ENCODE data around the gene MSGN1.

MSGN1 gene

GRCh38 chr2:17800693-17801458 is 15.4 kb upstream of the MSGN1 start:
- no peaks in the 10 kb centered on the region for H4K20me1 ChIP-seq (ENCODE audit: low read depth, low read length)
- H3K36me3 ChIP-seq (ENCODE audit: low read length) = no peaks in the 10 kb centered on the region
- H3K4me3 ChIP-seq (ENCODE audit: insufficient read depth, low read length, poor library complexity, severe bottlenecking) = no peak overlapping the region
- no peak overlapping the region for H2AFZ ChIP-seq (ENCODE audit: low read depth, low read length, severe bottlenecking)
- H3K9ac ChIP-seq (ENCODE audit: low read length) = no peak overlapping the region
- TF ChIP-seq EZH2phosphoT487 (conservative IDR thresholded peaks at IDR 0.05; ENCODE audit: low read length) (no peak), CTCF (IDR thresholded peaks at IDR 0.05; ENCODE audit: insufficient read depth, low read length, poor library complexity, severe bottlenecking) (no peak)
- no peaks in the 10 kb centered on the region for H3K79me2 ChIP-seq (ENCODE audit: insufficient read depth, low read length)
- H3F3A ChIP-seq (ENCODE audit: insufficient read depth) = no peaks in the 10 kb centered on the region
- no peak overlapping the region for H3K4me2 ChIP-seq (ENCODE audit: low read depth, low read length, poor library complexity, severe bottlenecking)
- H3K9me3 ChIP-seq (ENCODE audit: insufficient read depth, low read length) = no peaks in the 10 kb centered on the region
- no peak overlapping the region for H3K27ac ChIP-seq (ENCODE audit: low read depth, low read length)
- H3K27me3 ChIP-seq (ENCODE audit: low read length) = no peaks in the 10 kb centered on the region
- H3K9me2 ChIP-seq (replicated peaks; ENCODE audit: insufficient read depth, low read length) = no peaks in the 10 kb centered on the region

GRCh38 chr2:17803497-17803896 is 12.8 kb upstream of the MSGN1 start:
- no peak overlapping the region for H3K4me2 ChIP-seq (ENCODE audit: low read depth, low read length, poor library complexity, severe bottlenecking)

GRCh38 chr2:17804358-17804757 is 11.9 kb upstream of the MSGN1 start:
- H4K20me1 ChIP-seq (ENCODE audit: low read depth, low read length) = no peaks in the 10 kb centered on the region
- H3K36me3 ChIP-seq (ENCODE audit: low read length) = no peaks in the 10 kb centered on the region
- no peak overlapping the region for H3K27ac ChIP-seq (ENCODE audit: low read depth, low read length)
- TF ChIP-seq EZH2phosphoT487 (conservative IDR thresholded peaks at IDR 0.05; ENCODE audit: low read length) (no peak), CTCF (IDR thresholded peaks at IDR 0.05; ENCODE audit: insufficient read depth, low read length, poor library complexity, severe bottlenecking) (no peak)
- no peaks in the 10 kb centered on the region for H3K9me3 ChIP-seq (ENCODE audit: insufficient read depth, low read length)
- H3K9me2 ChIP-seq (replicated peaks; ENCODE audit: insufficient read depth, low read length) = no peaks in the 10 kb centered on the region
- no peak overlapping the region for H3K4me3 ChIP-seq (ENCODE audit: insufficient read depth, low read length, poor library complexity, severe bottlenecking)
- no peak overlapping the region for H3K9ac ChIP-seq (ENCODE audit: low read length)
- H3K27me3 ChIP-seq (ENCODE audit: low read length) = no peaks in the 10 kb centered on the region
- H3K79me2 ChIP-seq (ENCODE audit: insufficient read depth, low read length) = no peaks in the 10 kb centered on the region
- no peaks in the 10 kb centered on the region for H3F3A ChIP-seq (ENCODE audit: insufficient read depth)
- no peak overlapping the region for H2AFZ ChIP-seq (ENCODE audit: low read depth, low read length, severe bottlenecking)
- no peak overlapping the region for H3K4me2 ChIP-seq (ENCODE audit: low read depth, low read length, poor library complexity, severe bottlenecking)

More at GRCh38 chr2:17803497-17803896, 12.8 kb upstream of the MSGN1 start:
- Histone ChIP-seq H3K79me2 (ENCODE audit: insufficient read depth, low read length) (no peaks in the 10 kb centered on the region), H3K4me3 (ENCODE audit: insufficient read depth, low read length, poor library complexity, severe bottlenecking) (no peak overlapping the region), H3K9me2 (replicated peaks; ENCODE audit: insufficient read depth, low read length) (no peaks in the 10 kb centered on the region), H2AFZ (ENCODE audit: low read depth, low read length, severe bottlenecking) (no peak overlapping the region), H3K27me3 (ENCODE audit: low read length) (no peaks in the 10 kb centered on the region), H3K27ac (ENCODE audit: low read depth, low read length) (no peak overlapping the region), H3F3A (ENCODE audit: insufficient read depth) (no peaks in the 10 kb centered on the region), H3K9ac (ENCODE audit: low read length) (no peak overlapping the region), H3K9me3 (ENCODE audit: insufficient read depth, low read length) (no peaks in the 10 kb centered on the region), H3K36me3 (ENCODE audit: low read length) (no peaks in the 10 kb centered on the region), H4K20me1 (ENCODE audit: low read depth, low read length) (no peaks in the 10 kb centered on the region)
- TF ChIP-seq EZH2phosphoT487 (conservative IDR thresholded peaks at IDR 0.05; ENCODE audit: low read length) = no peak
- no peak for TF ChIP-seq CTCF (IDR thresholded peaks at IDR 0.05; ENCODE audit: insufficient read depth, low read length, poor library complexity, severe bottlenecking)
